GM18909 (cell line): ENCODE data around the gene C1orf50.
A peak's percentile ranks its signal among the peaks of the same experiment; 100 is the strongest.

Experiments used
- ATAC-seq: cut with Tn5 transposase; IDR thresholded peaks from one replicate; pipeline ENCODE4 v1.9.1; 2021; ENCODE audit warnings: mild to moderate bottlenecking; ENCODE audit not compliant: unreplicated experiment, poor library complexity

The C1orf50 gene

GRCh38 chr1:42756956-42757891 is 9.8 kb upstream of the C1orf50 start:
- ATAC-seq, result no peak

GRCh38 chr1:42757892-42758275 is 9.2 kb upstream of the C1orf50 start:
- ATAC-seq, result no peak

- no peak for ATAC-seq
These were observed 8.4 kb upstream of the C1orf50 start for GRCh38 chr1:42758641-42759040.

- ATAC-seq, result no peak
These were observed 7.9 kb upstream of the C1orf50 start for GRCh38 chr1:42759114-42759513.

GRCh38 chr1:42761567-42761966 is 5.5 kb upstream of the C1orf50 start:
- no peak for ATAC-seq

GRCh38 chr1:42762269-42762668 is 4.8 kb upstream of the C1orf50 start:
- ATAC-seq, result no peak

GRCh38 chr1:42765269-42765668 is 1.8 kb upstream of the C1orf50 start:
- no peak for ATAC-seq

- peak; percentile 21 for ATAC-seq
These were observed 963 bp upstream of the C1orf50 start for GRCh38 chr1:42765832-42766740.

GRCh38 chr1:42767510-42768000 is 506 bp downstream of the C1orf50 start:
- peak; percentile 13 for ATAC-seq

GRCh38 chr1:42768172-42768571 is 1.1 kb downstream of the C1orf50 start:
- no peak for ATAC-seq

- ATAC-seq, result no peak
These were observed 2.8 kb downstream of the C1orf50 start for GRCh38 chr1:42769811-42770210.

GRCh38 chr1:42773420-42773819 is 6.4 kb downstream of the C1orf50 start:
- ATAC-seq, result no peak

GRCh38 chr1:42774928-42775526 is 8.0 kb downstream of the C1orf50 start:
- ATAC-seq, result no peak

- ATAC-seq, result no peak
These were observed 9.5 kb downstream of the C1orf50 start for GRCh38 chr1:42776502-42776901.

- ATAC-seq, result no peak
These were observed 10.8 kb downstream of the C1orf50 start for GRCh38 chr1:42777852-42778251.

- no peak for ATAC-seq
These were observed 12.7 kb downstream of the C1orf50 start for GRCh38 chr1:42779725-42780124.

- no peak for ATAC-seq
These were observed 13.1 kb downstream of the C1orf50 start for GRCh38 chr1:42780176-42780575.

- ATAC-seq, result no peak
These were observed 16.0 kb downstream of the C1orf50 start for GRCh38 chr1:42783092-42783491.

GRCh38 chr1:42784547-42784945 is 17.5 kb downstream of the C1orf50 start:
- ATAC-seq, result no peak

GRCh38 chr1:42784946-42785693 is 18.1 kb downstream of the C1orf50 start, which contains the start of gene TMEM269:
TSS of gene TMEM269 (plus strand) at chr1:42784991. CDS start at chr1:42789894, 4,903 bp downstream.
- ATAC-seq, result no peak
